ENCODE results near the gene NANP.
"Not testable (repeated sequence)": the region's sequence is repeated elsewhere in the genome, so short reads cannot be mapped to it uniquely, and the experiment has no call there.

NANP gene

GRCh38 chr20:25606094-25606695 lies 17.6 kb downstream of the NANP start:
- DNase-seq (ENCODE audit: low spot score), result no peak
- H3K27ac ChIP-seq, result no peak overlapping the region
- TF ChIP-seq CTCF (conservative IDR thresholded peaks at IDR 0.05; ENCODE audit: low read depth), result no peak
- POLR2A ChIA-PET (ENCODE audit: low non-redundant PET), result no interaction called here
- CTCF ChIA-PET, result no interaction called here

- ChIA-PET POLR2A (ENCODE audit: low non-redundant PET) (no interaction called here), CTCF (no interaction called here)
- DNase-seq (ENCODE audit: low spot score), result no peak
- no peak overlapping the region for H3K27ac ChIP-seq
- no peak for TF ChIP-seq CTCF (conservative IDR thresholded peaks at IDR 0.05; ENCODE audit: low read depth)
These were observed 18.7 kb downstream of the NANP start for GRCh38 chr20:25605148-25605547.

GRCh38 chr20:25604611-25605010 lies 19.2 kb downstream of the NANP start:
- CTCF ChIA-PET, result no interaction called here
- no peak overlapping the region for H3K27ac ChIP-seq
- POLR2A ChIA-PET (ENCODE audit: low non-redundant PET), result no interaction called here
- DNase-seq (ENCODE audit: low spot score), result no peak
- no peak for TF ChIP-seq CTCF (conservative IDR thresholded peaks at IDR 0.05; ENCODE audit: low read depth)

- H3K27ac ChIP-seq; POLR2A ChIA-PET (ENCODE audit: low non-redundant PET); DNase-seq (ENCODE audit: low spot score); CTCF ChIA-PET: not testable (repeated sequence)
These were observed 20.9 kb downstream of the NANP start for GRCh38 chr20:25602914-25603309.

- DNase-seq (ENCODE audit: low spot score); POLR2A ChIA-PET (ENCODE audit: low non-redundant PET); H3K27ac ChIP-seq; CTCF ChIA-PET: not testable (repeated sequence)
These were observed 21.5 kb downstream of the NANP start for GRCh38 chr20:25602191-25602913.

- POLR2A ChIA-PET (ENCODE audit: low non-redundant PET), result no interaction called here
- DNase-seq (ENCODE audit: low spot score), result no peak
- no peak for TF ChIP-seq CTCF (conservative IDR thresholded peaks at IDR 0.05; ENCODE audit: low read depth)
- H3K27ac ChIP-seq, result no peak overlapping the region
- CTCF ChIA-PET, result no interaction called here
These were observed 22.2 kb downstream of the NANP start for GRCh38 chr20:25601659-25602058.

- DNase-seq (ENCODE audit: low spot score), result no peak
- ChIA-PET POLR2A (ENCODE audit: low non-redundant PET) (no interaction called here), CTCF (no interaction called here)
- TF ChIP-seq CTCF (conservative IDR thresholded peaks at IDR 0.05; ENCODE audit: low read depth), result no peak
- no peak overlapping the region for H3K27ac ChIP-seq
These were observed 23.2 kb downstream of the NANP start for GRCh38 chr20:25600632-25601031.

All from RWPE1 (cell line).